ENCODE results near the gene FIS1.
"Not testable (repeated sequence)": the region's sequence is repeated elsewhere in the genome, so short reads cannot be mapped to it uniquely, and the experiment has no call there.

Gene FIS1

GRCh38 chr7:101201695-101202602, 42.9 kb downstream of the FIS1 start:
- DNase-seq = no peak

DNA sequence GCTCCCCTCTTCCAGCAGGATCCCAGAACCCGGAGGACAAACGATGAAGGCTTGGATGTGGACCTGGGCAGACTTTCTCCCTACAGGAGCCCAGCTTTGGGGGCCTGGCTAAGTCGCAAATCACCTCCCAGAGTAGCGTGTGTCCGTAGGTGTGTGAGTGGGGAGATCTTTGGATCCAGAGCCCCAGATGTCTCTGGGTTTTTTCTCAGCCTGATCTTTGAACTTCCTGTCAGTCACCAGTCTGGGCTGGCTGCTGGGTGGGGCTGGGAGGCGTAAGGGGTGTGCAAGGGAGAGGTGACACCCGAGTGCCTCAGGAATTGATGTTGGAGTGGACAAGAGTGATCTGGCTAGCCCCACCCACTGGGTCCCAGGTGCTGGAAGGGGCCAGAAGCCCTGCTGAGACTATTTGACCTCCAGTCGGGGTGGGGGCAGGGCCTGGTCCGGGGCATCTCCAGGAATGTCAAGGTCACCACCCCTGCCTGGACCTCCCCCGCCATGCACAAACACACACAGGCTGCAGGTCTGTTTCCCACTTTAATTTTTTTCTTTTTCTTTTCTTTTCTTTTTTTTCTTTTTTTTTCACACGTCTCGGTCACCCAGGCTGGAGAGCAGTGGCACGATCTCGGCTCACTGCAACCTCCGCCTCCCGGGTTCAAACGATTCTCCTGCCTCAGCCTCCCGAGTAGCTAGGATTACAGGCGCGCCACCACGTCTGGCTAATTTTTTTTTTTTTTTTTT, 43.9 kb downstream of the FIS1 start, which contains the start of gene MOGAT3:
Gene MOGAT3, minus strand, starts transcription at position 175 of the 738 bp plus-strand sequence. CDS start 182 bp downstream, outside the sequence.
- no peak for DNase-seq

DNA sequence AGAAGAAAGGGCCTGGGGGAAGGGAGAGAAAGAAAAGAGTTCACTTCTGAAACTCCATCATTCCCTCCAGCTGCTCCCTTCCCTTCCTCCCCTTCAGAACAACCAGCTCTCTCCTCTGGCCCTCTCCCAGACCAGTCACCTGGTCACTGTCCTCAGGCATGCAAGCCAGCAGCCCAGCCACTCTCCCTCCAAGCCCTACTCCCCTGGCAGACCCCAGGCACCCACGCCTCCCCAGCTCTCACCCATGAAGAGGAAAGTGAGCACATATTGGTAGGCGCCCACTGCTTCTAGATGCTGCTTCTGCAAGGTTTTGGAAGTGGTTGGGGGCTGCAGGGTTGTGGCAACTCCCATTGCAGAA, 44.4 kb downstream of the FIS1 start:
- no peak for DNase-seq

DNA sequence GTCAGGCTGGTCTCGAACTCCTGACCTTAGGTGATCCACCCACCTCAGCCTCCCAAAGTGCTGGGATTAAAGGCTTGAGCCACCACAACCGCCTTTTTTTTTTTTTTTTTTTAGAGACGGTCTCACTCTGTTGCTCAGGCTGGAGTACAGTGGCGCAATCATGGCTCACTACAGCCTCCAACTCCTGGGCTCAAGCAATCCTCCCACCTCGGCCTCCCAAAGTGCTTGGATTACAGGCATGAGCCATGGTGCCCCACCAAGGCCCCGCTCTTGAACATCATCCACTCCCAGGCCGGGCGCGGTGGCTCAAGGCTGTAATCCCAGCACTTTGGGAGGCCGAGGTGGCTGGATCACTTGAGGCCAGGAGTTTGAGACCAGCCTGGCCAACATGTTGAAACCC, 45.4 kb downstream of the FIS1 start:
- DNase-seq = not testable (repeated sequence)

DNA sequence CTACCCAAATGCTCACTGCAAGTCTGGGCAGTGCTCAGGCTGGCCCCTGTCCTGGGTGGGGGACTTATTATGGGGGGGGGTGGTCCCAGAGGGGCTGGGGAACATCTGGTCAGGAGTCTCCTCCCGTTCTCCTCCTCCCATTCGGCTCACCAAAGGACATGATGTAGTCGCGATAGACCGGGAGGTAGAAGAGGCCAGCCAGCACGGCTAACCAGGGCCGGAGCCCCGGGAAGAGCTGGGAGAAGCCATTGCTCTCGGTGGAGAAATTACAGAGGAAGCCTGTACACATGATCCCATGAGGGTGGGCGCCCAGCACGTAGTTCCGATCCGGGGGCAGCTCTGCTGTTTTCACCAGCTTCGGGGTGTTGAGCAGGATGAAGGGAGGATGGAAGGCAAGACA, 46.4 kb downstream of the FIS1 start:
- no peak for DNase-seq

- DNase-seq = no peak
These were observed 46.9 kb downstream of the FIS1 start for GRCh38 chr7:101197991-101198390.

GRCh38 chr7:101195884-101196283, 49.0 kb downstream of the FIS1 start:
- DNase-seq = no peak
